Fibroblast of pulmonary artery (primary cell): ENCODE results near the gene MZF1.
A peak's percentile ranks its signal among the peaks of the same experiment; 100 is the strongest.

Experiments
- DNase-seq: peaks from one replicate; pipeline ENCODE4 v3.0.0-alpha.2; 2010; ENCODE audit warnings: low read depth
- H3K4me3 ChIP-seq: replicated peaks from 2 replicates; pipeline ENCODE4 v1.5.1; 2011; ENCODE audit warnings: low read depth, mild to moderate bottlenecking, control low read depth, low read length, moderate library complexity
- CTCF ChIP-seq: IDR thresholded peaks from 2 replicates; pipeline ENCODE4 v1.5.1; 2011; ENCODE audit warnings: mild to moderate bottlenecking, control low read depth, low read length, inconsistent platforms; ENCODE audit errors: missing control alignments

The MZF1 gene

GRCh38 chr19:58521651-58522050, 51.5 kb downstream of the MZF1 start:
- no peak overlapping the region for H3K4me3 ChIP-seq
- TF ChIP-seq CTCF: no peak
- DNase-seq: no peak

DNA sequence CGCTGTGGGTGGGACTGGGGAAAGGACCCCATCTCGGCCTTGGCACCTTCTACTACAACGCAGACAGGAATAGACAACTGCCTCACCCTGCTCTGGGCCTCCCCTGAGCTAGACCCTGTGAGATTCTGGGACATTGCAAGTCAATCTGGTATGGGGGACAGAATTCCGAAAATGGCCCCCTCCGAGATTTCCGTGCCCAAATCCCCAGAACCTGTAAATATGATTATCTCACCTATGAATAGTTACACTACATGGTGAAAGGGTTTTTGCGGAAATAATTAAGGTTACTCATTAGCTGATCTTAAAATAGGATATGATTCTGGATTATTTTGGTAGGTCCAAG, 52.9 kb downstream of the MZF1 start:
- peak overlapping the region; percentile 71 for H3K4me3 ChIP-seq
- no peak for TF ChIP-seq CTCF
- no peak for DNase-seq

GRCh38 chr19:58519355-58520256, 53.5 kb downstream of the MZF1 start, which contains the start of gene ZBTB45:
Gene ZBTB45, minus strand, starts transcription at chr19:58519810. Its CDS starts 2,137 bp downstream, at chr19:58517673.
- DNase-seq: peak; percentile 98
- peak within 1 kb of the TSS; percentile 71 for H3K4me3 ChIP-seq
- TF ChIP-seq CTCF: peak; percentile 57

GRCh38 chr19:58519087-58519354, 54.1 kb downstream of the MZF1 start:
- H3K4me3 ChIP-seq: peak overlapping the region; percentile 71
- peak; percentile 74 for TF ChIP-seq CTCF
- DNase-seq: peak; percentile 75

DNA sequence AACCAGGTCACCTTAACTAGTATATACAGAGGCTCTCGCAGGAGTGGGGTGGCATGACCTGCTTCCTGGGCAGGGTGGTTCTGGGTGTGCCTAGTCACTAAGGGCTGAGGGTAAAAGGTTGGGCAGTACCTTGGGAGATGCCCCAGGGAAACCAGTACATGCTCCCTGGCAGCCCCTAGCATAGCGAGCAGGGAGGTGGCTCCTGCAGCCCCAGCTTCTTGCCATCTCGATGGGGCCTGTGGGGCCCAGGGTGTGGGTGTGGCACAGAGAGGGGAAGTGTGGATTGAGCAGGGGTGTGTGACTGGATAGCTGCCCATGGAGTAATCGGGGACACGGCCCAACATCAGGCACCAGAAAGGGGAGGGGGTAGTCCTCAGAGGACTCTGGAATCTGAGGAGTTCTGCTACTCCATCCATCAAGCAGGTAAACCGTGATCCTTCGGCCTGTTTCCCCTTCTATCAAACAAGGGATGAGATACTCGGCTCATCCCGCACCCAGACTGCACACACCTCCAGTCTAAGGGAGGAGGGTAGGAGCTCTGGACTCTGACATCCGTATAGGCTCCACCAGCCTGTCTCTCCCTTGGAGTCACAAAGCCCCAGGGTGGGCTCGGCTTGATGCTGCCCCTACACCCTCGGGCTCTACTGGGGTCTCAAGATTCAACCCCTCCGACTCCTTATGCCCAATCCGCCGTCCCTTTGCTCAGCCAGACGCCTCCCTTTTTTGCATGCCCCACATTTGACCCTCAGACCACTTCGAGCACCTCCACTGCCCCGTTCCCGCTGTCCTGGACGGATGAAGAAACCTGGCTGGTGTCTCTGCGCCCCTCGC, 54.7 kb downstream of the MZF1 start:
- no peak for DNase-seq
- TF ChIP-seq CTCF: no peak
- H3K4me3 ChIP-seq: peak overlapping the region; percentile 71

DNA sequence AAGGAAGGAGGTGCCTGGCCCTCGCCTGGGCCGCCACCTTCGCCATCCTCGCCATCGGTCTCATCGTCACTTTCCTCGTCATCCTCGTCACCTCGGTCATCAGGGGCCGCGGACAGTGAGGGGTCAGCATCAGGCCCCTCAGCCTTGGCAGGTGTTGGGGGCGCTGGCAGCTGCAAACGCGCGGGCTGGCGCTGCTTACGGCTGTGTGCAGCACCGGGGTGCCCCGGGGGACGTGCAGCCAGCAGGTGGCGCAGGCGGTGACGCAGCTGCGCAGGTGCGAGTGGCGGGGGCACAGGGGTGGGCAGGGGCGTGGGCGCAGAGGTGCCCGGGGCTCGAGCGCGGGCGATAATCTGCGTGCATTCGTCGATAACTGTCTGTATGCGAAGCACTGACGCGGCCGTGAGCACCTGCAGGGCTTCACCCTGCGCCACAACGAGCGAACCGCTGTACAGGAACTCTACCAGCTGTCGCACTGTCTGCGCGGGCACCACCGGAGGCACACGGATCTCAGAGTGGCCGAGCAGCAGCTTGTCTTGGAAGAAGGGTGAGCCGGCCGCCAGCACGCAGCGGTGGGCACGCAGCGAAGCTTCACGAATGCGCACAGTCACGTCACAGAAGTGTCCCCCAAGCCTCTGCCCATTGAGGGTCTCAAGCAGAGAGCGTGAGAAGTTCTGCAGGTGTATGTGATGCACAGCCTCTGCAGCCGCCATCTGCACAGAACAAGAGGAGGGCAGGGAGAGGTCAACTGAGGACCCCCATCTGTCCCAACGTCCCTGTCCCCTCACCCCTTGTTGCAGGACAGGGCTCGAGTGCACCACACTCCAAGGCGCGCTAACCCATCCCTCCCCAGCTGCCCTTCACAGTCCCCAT, 55.9 kb downstream of the MZF1 start:
- no peak for TF ChIP-seq CTCF
- no peak overlapping the region for H3K4me3 ChIP-seq
- no peak for DNase-seq
